Measurements from ENCODE around the gene APEX1.

GRCh38 chr14:20418501-20418909, 36.5 kb upstream of the APEX1 start:
- TF ChIP-seq CTCF (IDR thresholded peaks at IDR 0.05; ENCODE audit: low read depth, low read length, poor library complexity, severe bottlenecking), result no peak
- no peak for TF ChIP-seq EZH2phosphoT487 (IDR thresholded peaks at IDR 0.05; ENCODE audit: borderline replicate concordance, low read length)
